ENCODE data around the gene ZBTB40. TPM values are rescaled to one million over a fixed set of nuclear protein-coding genes. Genes with fewer than 3 reads are reported as not detected.

The ZBTB40 gene
- total RNA-seq, 1 donor from 2014 or later: 15.3 TPM

DNA sequence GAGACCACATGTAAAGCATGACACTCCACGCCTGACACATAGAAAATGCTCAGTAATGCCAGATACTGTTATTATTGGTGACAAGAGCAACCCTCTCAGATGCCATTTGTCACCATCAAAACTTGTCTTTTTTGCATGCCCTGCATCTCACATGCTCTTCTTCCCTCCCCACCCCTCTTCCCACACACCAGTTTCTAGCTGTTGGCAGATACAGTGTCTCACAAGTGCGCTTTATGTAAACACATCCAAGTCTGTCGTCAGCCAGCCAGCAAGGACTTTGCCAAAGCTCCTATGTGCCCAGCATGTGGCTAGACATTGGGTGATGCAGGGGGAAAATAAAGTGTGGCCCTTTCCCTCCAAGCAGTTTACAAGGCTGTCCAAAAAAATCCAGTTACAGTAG is 66.7 kb downstream of the ZBTB40 start:
- Histone ChIP-seq H4K20me1 (ENCODE audit: insufficient read depth, low read length) (no peaks in the 10 kb centered on the region), H3K79me2 (ENCODE audit: insufficient read depth, low read length) (no peaks in the 10 kb centered on the region), H3K4me3 (ENCODE audit: insufficient read depth, low read depth, low read length) (no peak overlapping the region), H3K27ac (ENCODE audit: low read depth, low read length) (no peak overlapping the region), H3K9ac (ENCODE audit: low read length) (no peak overlapping the region), H2AFZ (ENCODE audit: low read depth, low read length) (no peak overlapping the region), H3K36me3 (ENCODE audit: insufficient read depth, low read length) (peaks cover 46% of the 10 kb centered on the region), H3K4me1 (ENCODE audit: insufficient read depth, low read length) (no peaks in the 10 kb centered on the region), H3K4me2 (ENCODE audit: low read length) (no peak overlapping the region), H3K27me3 (ENCODE audit: insufficient read depth, low read length) (no peaks in the 10 kb centered on the region), H3K9me3 (ENCODE audit: insufficient read depth, low read depth, low read length) (no peaks in the 10 kb centered on the region)
- Mint-ChIP-seq H3K9me3 (ENCODE audit: unreplicated experiment) (no peaks in the 10 kb centered on the region), H3K4me3 (ENCODE audit: unreplicated experiment) (no peak overlapping the region), H3K36me3 (ENCODE audit: low read depth, unreplicated experiment) (peaks cover 30% of the 10 kb centered on the region), H3K27ac (ENCODE audit: unreplicated experiment) (no peak overlapping the region), H3K4me1 (ENCODE audit: low read depth, unreplicated experiment) (no peaks in the 10 kb centered on the region), H3K27me3 (ENCODE audit: low read depth, unreplicated experiment) (no peaks in the 10 kb centered on the region)
- DNase-seq (ENCODE audit: low read depth): no peak
- FAIRE-seq: no peak
- TF ChIP-seq EZH2 (IDR thresholded peaks at IDR 0.05; ENCODE audit: insufficient read depth, low read length): no peak
- TF ChIP-seq, protein P1, sequence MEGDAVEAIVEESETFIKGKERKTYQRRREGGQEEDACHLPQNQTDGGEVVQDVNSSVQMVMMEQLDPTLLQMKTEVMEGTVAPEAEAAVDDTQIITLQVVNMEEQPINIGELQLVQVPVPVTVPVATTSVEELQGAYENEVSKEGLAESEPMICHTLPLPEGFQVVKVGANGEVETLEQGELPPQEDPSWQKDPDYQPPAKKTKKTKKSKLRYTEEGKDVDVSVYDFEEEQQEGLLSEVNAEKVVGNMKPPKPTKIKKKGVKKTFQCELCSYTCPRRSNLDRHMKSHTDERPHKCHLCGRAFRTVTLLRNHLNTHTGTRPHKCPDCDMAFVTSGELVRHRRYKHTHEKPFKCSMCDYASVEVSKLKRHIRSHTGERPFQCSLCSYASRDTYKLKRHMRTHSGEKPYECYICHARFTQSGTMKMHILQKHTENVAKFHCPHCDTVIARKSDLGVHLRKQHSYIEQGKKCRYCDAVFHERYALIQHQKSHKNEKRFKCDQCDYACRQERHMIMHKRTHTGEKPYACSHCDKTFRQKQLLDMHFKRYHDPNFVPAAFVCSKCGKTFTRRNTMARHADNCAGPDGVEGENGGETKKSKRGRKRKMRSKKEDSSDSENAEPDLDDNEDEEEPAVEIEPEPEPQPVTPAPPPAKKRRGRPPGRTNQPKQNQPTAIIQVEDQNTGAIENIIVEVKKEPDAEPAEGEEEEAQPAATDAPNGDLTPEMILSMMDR (IDR thresholded peaks at IDR 0.05; ENCODE audit: insufficient read depth, low read depth, low read length): no peak

DNA sequence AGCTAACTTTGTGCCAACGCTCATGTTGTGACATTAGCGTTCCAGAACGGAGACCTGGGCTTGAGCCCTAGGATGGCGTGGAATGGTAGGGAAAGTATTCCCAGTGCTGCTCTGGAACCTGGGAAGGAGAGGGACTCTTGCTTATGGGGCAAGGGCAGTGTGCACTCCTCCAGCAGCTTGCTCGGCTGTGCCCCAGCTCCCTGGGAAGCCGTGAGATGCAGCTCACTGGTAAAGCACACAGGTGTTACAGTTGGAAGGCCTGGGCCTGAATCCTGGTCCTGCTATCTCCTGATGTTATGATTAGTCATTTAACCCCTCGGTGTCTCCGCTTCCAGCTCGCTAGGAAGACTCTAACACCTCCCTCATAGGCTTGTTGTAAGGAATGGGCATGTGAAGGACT is 69.2 kb downstream of the ZBTB40 start:
- Histone ChIP-seq H2AFZ (ENCODE audit: low read depth, low read length) (no peak overlapping the region), H3K79me2 (ENCODE audit: insufficient read depth, low read length) (no peaks in the 10 kb centered on the region), H3K4me2 (ENCODE audit: low read length) (no peak overlapping the region), H3K9me3 (ENCODE audit: insufficient read depth, low read depth, low read length) (no peaks in the 10 kb centered on the region), H3K9ac (ENCODE audit: low read length) (no peak overlapping the region), H3K27ac (ENCODE audit: low read depth, low read length) (no peak overlapping the region), H3K27me3 (ENCODE audit: insufficient read depth, low read length) (no peaks in the 10 kb centered on the region), H4K20me1 (ENCODE audit: insufficient read depth, low read length) (no peaks in the 10 kb centered on the region), H3K4me1 (ENCODE audit: insufficient read depth, low read length) (no peaks in the 10 kb centered on the region), H3K36me3 (ENCODE audit: insufficient read depth, low read length) (peaks cover 52% of the 10 kb centered on the region), H3K4me3 (ENCODE audit: insufficient read depth, low read depth, low read length) (no peak overlapping the region)
- Mint-ChIP-seq H3K36me3 (ENCODE audit: low read depth, unreplicated experiment) (peaks cover 23% of the 10 kb centered on the region), H3K4me1 (ENCODE audit: low read depth, unreplicated experiment) (no peaks in the 10 kb centered on the region), H3K4me3 (ENCODE audit: unreplicated experiment) (no peak overlapping the region), H3K27me3 (ENCODE audit: low read depth, unreplicated experiment) (no peaks in the 10 kb centered on the region), H3K9me3 (ENCODE audit: unreplicated experiment) (no peaks in the 10 kb centered on the region), H3K27ac (ENCODE audit: unreplicated experiment) (no peak overlapping the region)
- no peak for TF ChIP-seq EZH2 (IDR thresholded peaks at IDR 0.05; ENCODE audit: insufficient read depth, low read length)
- TF ChIP-seq, protein P1 (IDR thresholded peaks at IDR 0.05; ENCODE audit: insufficient read depth, low read depth, low read length): no peak
- FAIRE-seq (no peak), DNase-seq (ENCODE audit: low read depth) (no peak)

DNA sequence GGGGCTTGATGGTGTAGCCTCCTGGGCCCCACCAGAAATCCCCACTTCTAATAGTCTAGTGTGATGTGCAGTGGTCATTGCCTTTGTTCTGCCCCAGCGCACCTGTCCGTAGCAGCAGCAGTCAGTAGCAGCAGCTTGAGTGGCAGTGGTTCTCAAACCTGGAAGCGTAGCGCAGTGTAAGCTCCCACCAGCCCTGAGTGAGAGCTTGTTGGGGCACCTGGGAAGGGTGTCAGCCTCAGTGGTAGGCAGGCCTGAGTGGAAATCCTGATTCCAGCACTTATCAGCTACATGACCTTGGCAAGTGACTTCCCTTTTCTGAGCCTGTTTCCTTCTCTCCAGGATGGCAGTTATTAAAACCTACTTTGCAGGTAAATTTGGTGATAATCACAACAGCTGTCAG is 70.0 kb downstream of the ZBTB40 start:
- H3K4me3 Mint-ChIP-seq (ENCODE audit: unreplicated experiment): no peak overlapping the region
- Histone ChIP-seq H3K27me3 (ENCODE audit: insufficient read depth, low read length) (no peaks in the 10 kb centered on the region), H2AFZ (ENCODE audit: low read depth, low read length) (no peak overlapping the region), H3K4me2 (ENCODE audit: low read length) (no peak overlapping the region), H3K9ac (ENCODE audit: low read length) (no peak overlapping the region), H3K79me2 (ENCODE audit: insufficient read depth, low read length) (no peaks in the 10 kb centered on the region), H3K4me3 (ENCODE audit: insufficient read depth, low read depth, low read length) (no peak overlapping the region), H4K20me1 (ENCODE audit: insufficient read depth, low read length) (no peaks in the 10 kb centered on the region), H3K27ac (ENCODE audit: low read depth, low read length) (no peak overlapping the region), H3K9me3 (ENCODE audit: insufficient read depth, low read depth, low read length) (no peaks in the 10 kb centered on the region), H3K4me1 (ENCODE audit: insufficient read depth, low read length) (no peaks in the 10 kb centered on the region), H3K36me3 (ENCODE audit: insufficient read depth, low read length) (peaks cover 56% of the 10 kb centered on the region)
- no peaks in the 10 kb centered on the region for H3K27me3 Mint-ChIP-seq (ENCODE audit: low read depth, unreplicated experiment)
- H3K4me1 Mint-ChIP-seq (ENCODE audit: low read depth, unreplicated experiment): no peaks in the 10 kb centered on the region
- H3K9me3 Mint-ChIP-seq (ENCODE audit: unreplicated experiment): no peaks in the 10 kb centered on the region
- no peak for FAIRE-seq
- TF ChIP-seq, protein P1 (IDR thresholded peaks at IDR 0.05; ENCODE audit: insufficient read depth, low read depth, low read length): no peak
- no peak for TF ChIP-seq EZH2 (IDR thresholded peaks at IDR 0.05; ENCODE audit: insufficient read depth, low read length)
- no peak for DNase-seq (ENCODE audit: low read depth)
- no peak overlapping the region for H3K27ac Mint-ChIP-seq (ENCODE audit: unreplicated experiment)
- peaks cover 19% of the 10 kb centered on the region for H3K36me3 Mint-ChIP-seq (ENCODE audit: low read depth, unreplicated experiment)

Data from astrocyte (in vitro differentiated cells and primary cell).